K562 (cell line): ENCODE measurements around the gene PAQR6. TPM values are rescaled to one million over a fixed set of nuclear protein-coding genes. Genes with fewer than 3 reads are reported as not detected.

Experiments used
- ARNT ChIP-seq, 2 experiments: fragments of 450-650 bp; IDR thresholded peaks; 2 replicates each; pipeline ENCODE4 v1.6.1; 2016; ENCODE audit warnings: mild to moderate bottlenecking in 1 of 2
- ATF1 ChIP-seq, 2 experiments: fragments of 450-650 bp in 1 of 2; IDR thresholded peaks; 2 replicates each; pipeline ENCODE4 v1.6.1; 2016; ENCODE audit warnings: missing compliant biosample characterization in 1 of 2, missing genetic modification characterization in 1 of 2
- CCAR2 ChIP-seq: fragments of 200-400 bp; formaldehyde crosslinking; IDR thresholded peaks from 2 replicates; pipeline ENCODE4 v1.6.1; 2017; ENCODE audit warnings: mild to moderate bottlenecking, low read depth, low read length
- CREB1 ChIP-seq, 2 experiments: sonication (generic) in 1 of 2; formaldehyde crosslinking in 1 of 2; IDR thresholded peaks; 2 replicates each; pipeline versions ENCODE4 v1.6.1 to v1.8.0; 2012 to 2022; ENCODE audit warnings: inconsistent platforms in 1 of 2, mild to moderate bottlenecking in 1 of 2, missing genetic modification reagents in 1 of 2, moderate library complexity in 1 of 2
- ETV6 ChIP-seq, 3 experiments: fragments of 150-350 bp in 1 of 3; sonication (generic) in 1 of 3; formaldehyde crosslinking in 1 of 3; IDR thresholded peaks; 2 replicates each; pipeline versions ENCODE4 v1.6.1 to v1.8.0; 2014 to 2022; ENCODE audit warnings: borderline replicate concordance in 2 of 3, low read depth in 2 of 3, antibody characterized with exemption in 1 of 3, low read length in 1 of 3, mild to moderate bottlenecking in 1 of 3, missing genetic modification reagents in 1 of 3
- FOXO4 ChIP-seq: fragments of 450-650 bp; formaldehyde crosslinking; IDR thresholded peaks from 2 replicates; pipeline ENCODE4 v1.4.0; 2020; ENCODE audit warnings: mild to moderate bottlenecking, moderate library complexity
- HINFP ChIP-seq: fragments of 450-650 bp; conservative IDR thresholded peaks from 2 replicates; pipeline ENCODE4 v1.6.1; 2016; ENCODE audit warnings: missing genetic modification characterization, low read depth, mild to moderate bottlenecking, control low read depth, missing compliant biosample characterization
- MLX ChIP-seq, 2 experiments: fragments of 450-650 bp in 1 of 2; sonication (generic) in 1 of 2; formaldehyde crosslinking; conservative IDR thresholded peaks; 2 replicates each; pipeline versions ENCODE4 v1.4.0 to v1.8.1; 2020 to 2022; ENCODE audit warnings: mild to moderate bottlenecking in 1 of 2, missing genetic modification reagents in 1 of 2
- RBM34 ChIP-seq: fragments of 200-400 bp; formaldehyde crosslinking; IDR thresholded peaks from 2 replicates; pipeline ENCODE4 v1.6.1; 2018; ENCODE audit warnings: low read length, borderline replicate concordance; ENCODE audit not compliant: insufficient read depth
- SIRT6 ChIP-seq: IDR thresholded peaks from one replicate; pipeline ENCODE4 v1.6.1; 2012; ENCODE audit warnings: low read depth, mild to moderate bottlenecking, control low read depth, inconsistent platforms, low read length, moderate library complexity
- THAP12 ChIP-seq: fragments of 250-450 bp; sonication (Bioruptor Pico); IDR thresholded peaks from 2 replicates; pipeline ENCODE4 v1.9.0; 2021; ENCODE audit warnings: mild to moderate bottlenecking, inconsistent platforms
- ZBTB49 ChIP-seq: sonication (generic); formaldehyde crosslinking; IDR thresholded peaks from 2 replicates; pipeline ENCODE4 v1.8.0; 2022; ENCODE audit warnings: missing genetic modification reagents, mild to moderate bottlenecking, borderline replicate concordance
- ZFP1 ChIP-seq: fragments of 450-650 bp; formaldehyde crosslinking; IDR thresholded peaks from 2 replicates; pipeline ENCODE4 v1.4.0; 2020; ENCODE audit warnings: mild to moderate bottlenecking, mixed read lengths
- ZNF717 ChIP-seq: fragments of 250-450 bp; sonication (Bioruptor Pico); IDR thresholded peaks from 2 replicates; pipeline ENCODE4 v1.5.0; 2021
- polyA plus RNA-seq, 8 experiments: library from polyadenylated mRNA; depleted of rRNA in 4 of 8; stranded (reverse) in 5 of 8; unstranded in 3 of 8; fragments of >200 nt; fragmentation: Nextera tagmentation in 2 of 8; fragmentation: Illumina TruSeq in 1 of 8; extraction: Ambion mirVana in 2 of 8; extraction: Trizol in 1 of 8; gene quantifications; 2 replicates each; pipeline versions ENCODE4 v1.2.1 to v1.2.3, GENCODE V29; 2011 to 2014; ENCODE audit warnings: inconsistent platforms in 1 of 8, missing spikeins in 1 of 8
- total RNA-seq, 7 experiments: library from RNA; depleted of rRNA in 6 of 7; stranded (reverse); fragments of >200 nt in 6 of 7; fragmentation: Illumina TruSeq in 2 of 7; extraction: Trizol in 2 of 7; gene quantifications; 2 replicates each; pipeline versions ENCODE4 v1.2.1 to v1.2.3, GENCODE V29; 2011 to 2021; ENCODE audit warnings: low replicate concordance in 1 of 7

The PAQR6 gene
- total and polyA plus RNA-seq, 9 of the 15 experiments (the other 6 are each of a cell fraction or from before 2014, with no cell fraction given) = 0.07 to 1.8 (median 0.62) TPM

- TF ChIP-seq ETV6 (IDR thresholded peaks at IDR 0.05; ENCODE audit: borderline replicate concordance in 1 of 2, low read depth in 2 of 2, low read length in 1 of 2) (no peak), ETV6 (CRISPR knock-in tag; IDR thresholded peaks at IDR 0.05; ENCODE audit: borderline replicate concordance) (peak; percentile 32; the same call in 1 of the 2 replicates), ARNT (IDR thresholded peaks at IDR 0.05) (no peak), RBM34 (no peak), ZFP1 (no peak), HINFP (tag) (no peak), ZBTB49 (CRISPR knock-in tag) (no peak), ZNF717 (CRISPR knock-in tag) (no peak), SIRT6 (no peak), THAP12 (CRISPR knock-in tag) (peak; percentile 70; the same call in 1 of the 2 replicates), FOXO4 (CRISPR knock-in tag) (no peak), CCAR2 (no peak), ATF1 (CRISPR knock-in tag; IDR thresholded peaks at IDR 0.05) (peak; percentile 62), ATF1 (tag; IDR thresholded peaks at IDR 0.05) (peak; percentile 97), MLX (CRISPR knock-in tag; conservative IDR thresholded peaks at IDR 0.05) (0 out of 4 replicates have a peak, but pooled peaks of 1 of the 2 experiments have one; percentile 73), CREB1 (IDR thresholded peaks at IDR 0.05) (peak; percentile 92), CREB1 (CRISPR knock-in tag; IDR thresholded peaks at IDR 0.05) (peak; percentile 94)
These were observed 34.8 kb downstream of the PAQR6 start, which contains the start of gene PMF1 (continued) for GRCh38 chr1:156212833-156213643.
